K562 (cell line): Measurements from ENCODE around the gene MTPN. TPM values are rescaled to one million over a fixed set of nuclear protein-coding genes. Genes with fewer than 3 reads are reported as not detected.

Experiments
- CBFA2T2 ChIP-seq: fragments of 450-650 bp; conservative IDR thresholded peaks from 2 replicates; pipeline ENCODE4 v1.6.1; 2017; ENCODE audit warnings: mild to moderate bottlenecking
- CCAR2 ChIP-seq: fragments of 200-400 bp; formaldehyde crosslinking; IDR thresholded peaks from 2 replicates; pipeline ENCODE4 v1.6.1; 2017; ENCODE audit warnings: mild to moderate bottlenecking, low read depth, low read length
- CLOCK ChIP-seq: fragments of 250-450 bp; sonication (Bioruptor Pico); IDR thresholded peaks from 2 replicates; pipeline ENCODE4 v1.4.0; 2020; ENCODE audit warnings: mild to moderate bottlenecking, moderate library complexity, borderline replicate concordance
- E2F3 ChIP-seq: fragments of 250-450 bp; sonication (Bioruptor Pico); IDR thresholded peaks from 2 replicates; pipeline ENCODE4 v1.4.0; 2020; ENCODE audit warnings: mild to moderate bottlenecking
- JUNB ChIP-seq: fragments of 450-650 bp; formaldehyde crosslinking; conservative IDR thresholded peaks from 2 replicates; pipeline ENCODE4 v1.4.0; 2020; ENCODE audit warnings: mild to moderate bottlenecking
- KLF6 ChIP-seq: fragments of 250-450 bp; sonication (Bioruptor Pico); IDR thresholded peaks from 2 replicates; pipeline ENCODE4 v1.4.0; 2020; ENCODE audit warnings: mild to moderate bottlenecking, moderate library complexity, borderline replicate concordance
- NFIX ChIP-seq: fragments of 250-450 bp; sonication (Bioruptor Pico); IDR thresholded peaks from 2 replicates; pipeline ENCODE4 v1.4.0; 2020; ENCODE audit warnings: low read depth, mild to moderate bottlenecking, moderate library complexity
- SIX5 ChIP-seq, 2 experiments: IDR thresholded peaks; 2 replicates each; pipeline ENCODE4 v1.6.1; 2011; ENCODE audit warnings: low read length in 2 of 2, borderline replicate concordance in 1 of 2, low read depth in 1 of 2, mild to moderate bottlenecking in 1 of 2, moderate library complexity in 1 of 2; ENCODE audit not compliant: insufficient read depth in 1 of 2
- TBL1XR1 ChIP-seq, 2 experiments: IDR thresholded peaks; 2 replicates each; pipeline ENCODE4 v1.6.1; 2012; ENCODE audit warnings: improper control_type of control experiment in 2 of 2, low read length in 2 of 2, mild to moderate bottlenecking in 1 of 2
- XRCC5 ChIP-seq: fragments of 200-400 bp; formaldehyde crosslinking; IDR thresholded peaks from 2 replicates; pipeline ENCODE4 v1.6.1; 2017; ENCODE audit warnings: low read depth, mild to moderate bottlenecking, low read length
- ZNF217 ChIP-seq: sonication (generic); formaldehyde crosslinking; IDR thresholded peaks from 2 replicates; pipeline ENCODE4 v1.8.0; 2022; ENCODE audit warnings: mild to moderate bottlenecking, missing genetic modification reagents
- ZNF766 ChIP-seq: fragments of 200-800 bp; sonication (Bioruptor generic); conservative IDR thresholded peaks from 2 replicates; pipeline ENCODE4 v1.6.1; 2016; ENCODE audit warnings: missing genetic modification characterization, missing compliant biosample characterization
- polyA plus RNA-seq, 8 experiments: library from polyadenylated mRNA; depleted of rRNA in 4 of 8; stranded (reverse) in 5 of 8; unstranded in 3 of 8; fragments of >200 nt; fragmentation: Nextera tagmentation in 2 of 8; fragmentation: Illumina TruSeq in 1 of 8; extraction: Ambion mirVana in 2 of 8; extraction: Trizol in 1 of 8; gene quantifications; 2 replicates each; pipeline versions ENCODE4 v1.2.1 to v1.2.3, GENCODE V29; 2011 to 2014; ENCODE audit warnings: inconsistent platforms in 1 of 8, missing spikeins in 1 of 8
- total RNA-seq, 7 experiments: library from RNA; depleted of rRNA in 6 of 7; stranded (reverse); fragments of >200 nt in 6 of 7; fragmentation: Illumina TruSeq in 2 of 7; extraction: Trizol in 2 of 7; gene quantifications; 2 replicates each; pipeline versions ENCODE4 v1.2.1 to v1.2.3, GENCODE V29; 2011 to 2021; ENCODE audit warnings: low replicate concordance in 1 of 7
- TF ChIP-seq, protein P1 (sequence below): fragments of 450-650 bp; IDR thresholded peaks from 2 replicates; pipeline ENCODE4 v1.6.1; 2016; ENCODE audit warnings: mild to moderate bottlenecking
- TF ChIP-seq, protein P2 (sequence below): fragments of 450-650 bp; formaldehyde crosslinking; IDR thresholded peaks from 2 replicates; pipeline ENCODE4 v1.4.0; 2022; ENCODE audit warnings: mild to moderate bottlenecking, moderate library complexity
- TF ChIP-seq, protein P3 (sequence below): sonication (generic); formaldehyde crosslinking; IDR thresholded peaks from 2 replicates; pipeline ENCODE4 v1.8.0; 2022; ENCODE audit warnings: mild to moderate bottlenecking, missing genetic modification reagents

Gene MTPN
- total and polyA plus RNA-seq, 9 of the 15 experiments (the other 6 are each of a cell fraction or from before 2014, with no cell fraction given): 68.5 to 261 (median 156) TPM

GRCh38 chr7:135911099-135911498, 66.1 kb downstream of the MTPN start (continued):
- TF ChIP-seq, protein P1, sequence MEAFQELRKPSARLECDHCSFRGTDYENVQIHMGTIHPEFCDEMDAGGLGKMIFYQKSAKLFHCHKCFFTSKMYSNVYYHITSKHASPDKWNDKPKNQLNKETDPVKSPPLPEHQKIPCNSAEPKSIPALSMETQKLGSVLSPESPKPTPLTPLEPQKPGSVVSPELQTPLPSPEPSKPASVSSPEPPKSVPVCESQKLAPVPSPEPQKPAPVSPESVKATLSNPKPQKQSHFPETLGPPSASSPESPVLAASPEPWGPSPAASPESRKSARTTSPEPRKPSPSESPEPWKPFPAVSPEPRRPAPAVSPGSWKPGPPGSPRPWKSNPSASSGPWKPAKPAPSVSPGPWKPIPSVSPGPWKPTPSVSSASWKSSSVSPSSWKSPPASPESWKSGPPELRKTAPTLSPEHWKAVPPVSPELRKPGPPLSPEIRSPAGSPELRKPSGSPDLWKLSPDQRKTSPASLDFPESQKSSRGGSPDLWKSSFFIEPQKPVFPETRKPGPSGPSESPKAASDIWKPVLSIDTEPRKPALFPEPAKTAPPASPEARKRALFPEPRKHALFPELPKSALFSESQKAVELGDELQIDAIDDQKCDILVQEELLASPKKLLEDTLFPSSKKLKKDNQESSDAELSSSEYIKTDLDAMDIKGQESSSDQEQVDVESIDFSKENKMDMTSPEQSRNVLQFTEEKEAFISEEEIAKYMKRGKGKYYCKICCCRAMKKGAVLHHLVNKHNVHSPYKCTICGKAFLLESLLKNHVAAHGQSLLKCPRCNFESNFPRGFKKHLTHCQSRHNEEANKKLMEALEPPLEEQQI: no peak
- TF ChIP-seq CCAR2: no peak
- peak; percentile 22; the same call in 1 of the 2 replicates for TF ChIP-seq CBFA2T2
- no peak for TF ChIP-seq ZNF217 (CRISPR knock-in tag)
- no peak for TF ChIP-seq KLF6 (CRISPR knock-in tag)
- TF ChIP-seq ZNF766 (CRISPR knock-in tag): no peak
- TF ChIP-seq, protein P2, sequence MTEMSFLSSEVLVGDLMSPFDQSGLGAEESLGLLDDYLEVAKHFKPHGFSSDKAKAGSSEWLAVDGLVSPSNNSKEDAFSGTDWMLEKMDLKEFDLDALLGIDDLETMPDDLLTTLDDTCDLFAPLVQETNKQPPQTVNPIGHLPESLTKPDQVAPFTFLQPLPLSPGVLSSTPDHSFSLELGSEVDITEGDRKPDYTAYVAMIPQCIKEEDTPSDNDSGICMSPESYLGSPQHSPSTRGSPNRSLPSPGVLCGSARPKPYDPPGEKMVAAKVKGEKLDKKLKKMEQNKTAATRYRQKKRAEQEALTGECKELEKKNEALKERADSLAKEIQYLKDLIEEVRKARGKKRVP: no peak
- no peak for TF ChIP-seq SIX5 (IDR thresholded peaks at IDR 0.05; ENCODE audit: borderline replicate concordance in 1 of 2, insufficient read depth in 1 of 2, low read depth in 1 of 2, low read length in 2 of 2)
- no peak for TF ChIP-seq E2F3 (CRISPR knock-in tag)
- TF ChIP-seq NFIX (CRISPR knock-in tag): no peak
- TF ChIP-seq JUNB (CRISPR knock-in tag): no peak
- no peak for TF ChIP-seq XRCC5
- TF ChIP-seq, protein P3, sequence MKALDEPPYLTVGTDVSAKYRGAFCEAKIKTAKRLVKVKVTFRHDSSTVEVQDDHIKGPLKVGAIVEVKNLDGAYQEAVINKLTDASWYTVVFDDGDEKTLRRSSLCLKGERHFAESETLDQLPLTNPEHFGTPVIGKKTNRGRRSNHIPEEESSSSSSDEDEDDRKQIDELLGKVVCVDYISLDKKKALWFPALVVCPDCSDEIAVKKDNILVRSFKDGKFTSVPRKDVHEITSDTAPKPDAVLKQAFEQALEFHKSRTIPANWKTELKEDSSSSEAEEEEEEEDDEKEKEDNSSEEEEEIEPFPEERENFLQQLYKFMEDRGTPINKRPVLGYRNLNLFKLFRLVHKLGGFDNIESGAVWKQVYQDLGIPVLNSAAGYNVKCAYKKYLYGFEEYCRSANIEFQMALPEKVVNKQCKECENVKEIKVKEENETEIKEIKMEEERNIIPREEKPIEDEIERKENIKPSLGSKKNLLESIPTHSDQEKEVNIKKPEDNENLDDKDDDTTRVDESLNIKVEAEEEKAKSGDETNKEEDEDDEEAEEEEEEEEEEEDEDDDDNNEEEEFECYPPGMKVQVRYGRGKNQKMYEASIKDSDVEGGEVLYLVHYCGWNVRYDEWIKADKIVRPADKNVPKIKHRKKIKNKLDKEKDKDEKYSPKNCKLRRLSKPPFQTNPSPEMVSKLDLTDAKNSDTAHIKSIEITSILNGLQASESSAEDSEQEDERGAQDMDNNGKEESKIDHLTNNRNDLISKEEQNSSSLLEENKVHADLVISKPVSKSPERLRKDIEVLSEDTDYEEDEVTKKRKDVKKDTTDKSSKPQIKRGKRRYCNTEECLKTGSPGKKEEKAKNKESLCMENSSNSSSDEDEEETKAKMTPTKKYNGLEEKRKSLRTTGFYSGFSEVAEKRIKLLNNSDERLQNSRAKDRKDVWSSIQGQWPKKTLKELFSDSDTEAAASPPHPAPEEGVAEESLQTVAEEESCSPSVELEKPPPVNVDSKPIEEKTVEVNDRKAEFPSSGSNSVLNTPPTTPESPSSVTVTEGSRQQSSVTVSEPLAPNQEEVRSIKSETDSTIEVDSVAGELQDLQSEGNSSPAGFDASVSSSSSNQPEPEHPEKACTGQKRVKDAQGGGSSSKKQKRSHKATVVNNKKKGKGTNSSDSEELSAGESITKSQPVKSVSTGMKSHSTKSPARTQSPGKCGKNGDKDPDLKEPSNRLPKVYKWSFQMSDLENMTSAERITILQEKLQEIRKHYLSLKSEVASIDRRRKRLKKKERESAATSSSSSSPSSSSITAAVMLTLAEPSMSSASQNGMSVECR (CRISPR knock-in tag): no peak
- TF ChIP-seq CLOCK: no peak
- TF ChIP-seq TBL1XR1 (IDR thresholded peaks at IDR 0.05; ENCODE audit: low read length in 2 of 2): no peak
